Lung (tissue), 12 donors: Measurements from ENCODE around the gene PARD3. TPM values are rescaled to one million over a fixed set of nuclear protein-coding genes. Genes with fewer than 3 reads are reported as not detected.

ENCODE experiments used
- ATAC-seq: fragments of 200-7000 bp; cut with Tn5 transposase; one replicate; pipeline ENCODE4 v1.9.1; 2020; ENCODE audit warnings: moderate number of reproducible peaks; ENCODE audit not compliant: insufficient read depth, low FRiP score
- DNase-seq, 3 donors: peaks; one replicate each; pipeline ENCODE4 v3.0.0-alpha.2; 2013 to 2017
- H3K27ac ChIP-seq, 2 donors: one replicate each; pipeline ENCODE4 v1.5.1; 2013; ENCODE audit warnings: mild to moderate bottlenecking in 2 of 2, moderate library complexity in 2 of 2, control low read depth in 1 of 2, inconsistent platforms in 1 of 2, low read depth in 1 of 2, low read length in 1 of 2
- H3K27me3 ChIP-seq, 3 donors: one replicate each; pipeline ENCODE4 v1.5.1; 2013; ENCODE audit warnings: low read length in 2 of 3; ENCODE audit not compliant: control insufficient read depth in 3 of 3, insufficient read depth in 3 of 3
- H3K36me3 ChIP-seq, 4 donors: one replicate each; pipeline ENCODE4 v1.5.1; 2013; ENCODE audit warnings: low read length in 4 of 4, mild to moderate bottlenecking in 1 of 4, moderate library complexity in 1 of 4; ENCODE audit not compliant: control insufficient read depth in 4 of 4, insufficient read depth in 4 of 4
- H3K4me1 ChIP-seq, 5 donors: one replicate each; pipeline ENCODE4 v1.5.1; 2013; ENCODE audit warnings: low read length in 5 of 5, mild to moderate bottlenecking in 2 of 5, moderate library complexity in 1 of 5; ENCODE audit not compliant: control insufficient read depth in 5 of 5, insufficient read depth in 5 of 5
- H3K4me3 ChIP-seq: one replicate; pipeline ENCODE4 v1.5.1; 2013; ENCODE audit warnings: mild to moderate bottlenecking, control low read depth, moderate library complexity
- H3K9ac ChIP-seq, 2 donors: one replicate each; pipeline ENCODE4 v1.5.1; 2013; ENCODE audit warnings: low read length in 2 of 2, control low read depth in 1 of 2; ENCODE audit not compliant: insufficient read depth in 1 of 2
- H3K9me3 ChIP-seq, 4 donors: one replicate each; pipeline ENCODE4 v1.5.1; 2013; ENCODE audit warnings: low read length in 3 of 4, mild to moderate bottlenecking in 1 of 4, moderate library complexity in 1 of 4; ENCODE audit not compliant: control insufficient read depth in 4 of 4, insufficient read depth in 3 of 4
- CTCF ChIP-seq: IDR thresholded peaks from 2 replicates; pipeline ENCODE4 v1.5.1; 2012; ENCODE audit warnings: mild to moderate bottlenecking; ENCODE audit errors: control extremely low read depth, extremely low read depth
- WGBS, 2 donors: extraction: QIAGEN DNeasy Blood & Tissue Kit; methylation state at CpG; one replicate each; pipeline ENCODE4 v1.1.7; 2013; 5-methylcytosine and 5-hydroxymethylcytosine counted together
- polyA plus RNA-seq, 2 donors: library from polyadenylated mRNA; stranded (reverse); fragments of 200-250 nt; gene quantifications; one replicate each; pipeline ENCODE4 v1.2.1, GENCODE V29; 2013
- total RNA-seq, 2 donors: library from RNA; depleted of rRNA in 1 of 2; stranded (reverse); fragments of >200 nt in 1 of 2; gene quantifications; one replicate each; pipeline ENCODE4 v1.2.1, GENCODE V29; 2014 to 2021
- donor health status: control.
- donor health status: control.
- donor health status: Bipolar disorder and iron deficiency.
- donor health status: healthy.
- donor health status: DM: yes; HTN: yes; CAD: no.

The PARD3 gene
- total and polyA plus RNA-seq, 4 donors, result 10.3 to 69.2 (median 27.6) TPM

GRCh38 chr10:34721208-34721840 is 93.8 kb downstream of the PARD3 start:
- Histone ChIP-seq H3K4me3 (no peak overlapping the region), H3K27ac (peak overlapping the region in 1 of 2 donors; percentile 26), H3K9me3 (no peaks in the 10 kb centered on the region), H3K9ac (no peak overlapping the region), H3K36me3 (no peaks in the 10 kb centered on the region), H3K4me1 (peaks cover 0 to 18% (median 3%) of the 10 kb centered on the region in 5 donors), H3K27me3 (no peaks in the 10 kb centered on the region)
- 44 to 58% methylated on average over 5 of the region's 5 CpGs for WGBS, 2 donors
- TF ChIP-seq CTCF, result no peak
- DNase-seq (no peak), ATAC-seq (no peak)

DNA sequence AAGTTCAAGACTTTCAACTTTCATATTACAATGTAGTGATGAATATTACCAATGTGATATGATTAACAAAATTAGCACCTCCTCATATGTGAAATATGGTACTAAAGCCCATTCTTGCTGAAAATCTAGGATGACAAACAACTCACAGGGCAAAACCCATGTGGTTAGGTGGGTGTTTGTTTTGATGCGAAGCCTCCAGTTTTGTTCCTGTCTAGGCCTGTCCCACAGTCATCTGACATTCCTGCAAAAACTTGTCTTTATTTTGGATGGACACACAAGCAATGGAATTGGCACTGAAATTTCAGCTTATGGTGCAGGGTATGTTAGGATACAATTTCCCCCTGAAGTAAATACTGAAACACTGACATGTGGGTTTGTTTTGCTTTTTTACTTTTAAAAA is 95.3 kb downstream of the PARD3 start:
- ATAC-seq, result no peak
- no peaks in the 10 kb centered on the region for H3K27me3 ChIP-seq
- no peak overlapping the region for H3K9ac ChIP-seq
- H3K36me3 ChIP-seq, result no peaks in the 10 kb centered on the region
- DNase-seq, result no peak
- H3K9me3 ChIP-seq, result no peaks in the 10 kb centered on the region
- H3K4me3 ChIP-seq, result no peak overlapping the region
- no peak for TF ChIP-seq CTCF
- H3K4me1 ChIP-seq, result peaks cover 0 to 16% (median 3%) of the 10 kb centered on the region in 5 donors
- H3K27ac ChIP-seq, result no peak overlapping the region
- 89 to 94% methylated on average over 1 of the region's 1 CpG for WGBS, 2 donors

DNA sequence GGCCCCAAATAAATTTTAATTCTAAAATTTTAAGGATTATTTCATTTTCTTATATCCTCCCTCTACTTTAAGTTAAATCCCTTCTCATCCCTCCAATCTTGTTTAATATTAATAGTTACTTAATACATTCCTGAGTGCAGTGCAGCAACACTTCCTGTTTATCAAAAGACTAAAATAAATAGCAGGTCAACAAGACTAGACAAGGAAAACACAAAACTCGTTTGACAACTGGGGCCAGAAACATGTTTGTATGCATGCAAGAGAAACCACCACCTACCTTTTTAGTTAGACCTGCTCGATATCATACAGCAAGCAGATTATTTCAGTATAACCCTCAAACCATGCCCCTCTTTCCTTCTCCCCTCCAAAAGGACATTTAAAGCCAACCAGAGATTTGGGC is 95.8 kb downstream of the PARD3 start:
- no peaks in the 10 kb centered on the region for H3K9me3 ChIP-seq
- DNase-seq, result no peak
- no peaks in the 10 kb centered on the region for H3K36me3 ChIP-seq
- 48 to 74% methylated on average over 2 of the region's 2 CpGs for WGBS, 2 donors
- ATAC-seq, result no peak
- TF ChIP-seq CTCF, result no peak
- peaks cover 0 to 13% (median 3%) of the 10 kb centered on the region in 5 donors for H3K4me1 ChIP-seq
- H3K9ac ChIP-seq, result no peak overlapping the region
- no peak overlapping the region for H3K27ac ChIP-seq
- no peak overlapping the region for H3K4me3 ChIP-seq
- no peaks in the 10 kb centered on the region for H3K27me3 ChIP-seq

DNA sequence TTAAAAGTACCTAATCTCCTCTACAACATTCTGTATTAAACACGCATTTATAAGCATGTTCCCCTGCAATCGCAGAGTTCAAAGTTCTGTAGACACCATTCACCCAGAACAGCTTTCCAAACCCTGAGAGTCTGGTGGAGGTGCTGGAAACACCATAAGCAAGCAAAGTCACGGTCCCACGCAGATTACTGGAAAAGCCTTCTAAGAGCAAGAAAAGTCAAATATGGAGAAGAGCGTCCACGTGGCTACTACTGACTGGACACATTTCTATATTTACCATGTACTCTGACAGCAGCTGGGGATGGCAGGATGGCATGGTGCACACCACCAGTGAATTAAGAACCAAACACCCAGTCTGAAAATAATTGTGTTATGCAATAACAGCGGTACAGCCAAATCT is 97.7 kb downstream of the PARD3 start:
- Histone ChIP-seq H3K9ac (no peak overlapping the region), H3K9me3 (no peaks in the 10 kb centered on the region), H3K4me1 (peaks cover 0 to 17% (median 2%) of the 10 kb centered on the region in 5 donors), H3K27ac (no peak overlapping the region), H3K4me3 (no peak overlapping the region), H3K36me3 (no peaks in the 10 kb centered on the region), H3K27me3 (no peaks in the 10 kb centered on the region)
- no peak for DNase-seq
- 85 to 87% methylated on average over 7 of the region's 7 CpGs for WGBS, 2 donors
- no peak for TF ChIP-seq CTCF
- no peak for ATAC-seq
